ENCODE measurements around the gene GRIPAP1.

GRIPAP1 gene

GRCh38 chrX:48957827-48958634, 44.0 kb downstream of the GRIPAP1 start:
- peak; percentile 98 for DNase-seq

GRCh38 chrX:48957477-48957826, 44.6 kb downstream of the GRIPAP1 start, which contains the start of gene OTUD5:
Gene OTUD5, minus strand, starts transcription at chrX:48957607. Its CDS starts 37 bp downstream, at chrX:48957570.
- peak; percentile 50 for DNase-seq

GRCh38 chrX:48956728-48957414, 45.2 kb downstream of the GRIPAP1 start:
- DNase-seq = no peak

- no peak for DNase-seq
Observed at GRCh38 chrX:48948589-48948988, 53.5 kb downstream of the GRIPAP1 start.

- peak; percentile 31 for DNase-seq
Observed at GRCh38 chrX:48945517-48946348, 56.3 kb downstream of the GRIPAP1 start.

- no peak for DNase-seq
Observed at GRCh38 chrX:48942895-48943294, 59.2 kb downstream of the GRIPAP1 start.

GRCh38 chrX:48940404-48940955, 61.6 kb downstream of the GRIPAP1 start:
- no peak for DNase-seq

GRCh38 chrX:48939524-48940228, 62.4 kb downstream of the GRIPAP1 start:
- no peak for DNase-seq

GRCh38 chrX:48938721-48939425, 63.2 kb downstream of the GRIPAP1 start:
- DNase-seq = no peak

GRCh38 chrX:48937054-48937907, 64.8 kb downstream of the GRIPAP1 start:
- DNase-seq = peak; percentile 32

- no peak for DNase-seq
Observed at GRCh38 chrX:48936429-48937053, 65.5 kb downstream of the GRIPAP1 start.

- no peak for DNase-seq
Observed at GRCh38 chrX:48935301-48935670, 66.8 kb downstream of the GRIPAP1 start.

- DNase-seq = no peak
Observed at GRCh38 chrX:48934581-48935300, 67.3 kb downstream of the GRIPAP1 start.

- no peak for DNase-seq
Observed at GRCh38 chrX:48933757-48934156, 68.3 kb downstream of the GRIPAP1 start.

- DNase-seq = no peak
Observed at GRCh38 chrX:48927736-48928382, 74.2 kb downstream of the GRIPAP1 start.

- DNase-seq = no peak
Observed at GRCh38 chrX:48927123-48927522, 74.9 kb downstream of the GRIPAP1 start.

- no peak for DNase-seq
Observed at GRCh38 chrX:48924270-48924669, 77.8 kb downstream of the GRIPAP1 start.

- no peak for DNase-seq
Observed at GRCh38 chrX:48923771-48924170, 78.3 kb downstream of the GRIPAP1 start.

Data from fibroblast of upper back skin (primary cell).